ENCODE measurements around the gene SP7. TPM values are rescaled to one million over a fixed set of nuclear protein-coding genes. Genes with fewer than 3 reads are reported as not detected.

The SP7 gene
- polyA plus RNA-seq, 2 of the 4 experiments (the other 2 are of a cell fraction), result 0.05 to 0.06 TPM

- FAIRE-seq, result no peak
- TF ChIP-seq, protein P1, sequence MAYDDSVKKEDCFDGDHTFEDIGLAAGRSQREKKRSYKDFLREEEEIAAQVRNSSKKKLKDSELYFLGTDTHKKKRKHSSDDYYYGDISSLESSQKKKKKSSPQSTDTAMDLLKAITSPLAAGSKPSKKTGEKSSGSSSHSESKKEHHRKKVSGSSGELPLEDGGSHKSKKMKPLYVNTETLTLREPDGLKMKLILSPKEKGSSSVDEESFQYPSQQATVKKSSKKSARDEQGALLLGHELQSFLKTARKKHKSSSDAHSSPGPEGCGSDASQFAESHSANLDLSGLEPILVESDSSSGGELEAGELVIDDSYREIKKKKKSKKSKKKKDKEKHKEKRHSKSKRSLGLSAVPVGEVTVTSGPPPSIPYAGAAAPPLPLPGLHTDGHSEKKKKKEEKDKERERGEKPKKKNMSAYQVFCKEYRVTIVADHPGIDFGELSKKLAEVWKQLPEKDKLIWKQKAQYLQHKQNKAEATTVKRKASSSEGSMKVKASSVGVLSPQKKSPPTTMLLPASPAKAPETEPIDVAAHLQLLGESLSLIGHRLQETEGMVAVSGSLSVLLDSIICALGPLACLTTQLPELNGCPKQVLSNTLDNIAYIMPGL (CRISPR knock-in tag; IDR thresholded peaks at IDR 0.05; ENCODE audit: borderline replicate concordance), result no peak
- TF ChIP-seq TP53 (CRISPR knock-in tag; IDR thresholded peaks at IDR 0.05) (no peak), FOSB (CRISPR knock-in tag; IDR thresholded peaks at IDR 0.05) (0 out of 2 replicates have a peak, but pooled peaks have one; percentile 33), CHD4 (IDR thresholded peaks at IDR 0.05; ENCODE audit: borderline replicate concordance) (no peak), ZNF302 (CRISPR knock-in tag; IDR thresholded peaks at IDR 0.05) (0 out of 2 replicates have a peak, but pooled peaks have one; percentile 7), JUN (IDR thresholded peaks at IDR 0.05) (no peak), ELK1 (IDR thresholded peaks at IDR 0.05; ENCODE audit: low read depth, low read length) (no peak), FOSL2 (IDR thresholded peaks at IDR 0.05) (no peak), FOSL2 (CRISPR knock-in tag; IDR thresholded peaks at IDR 0.05) (peak; percentile 74), PHF8 (IDR thresholded peaks at IDR 0.05; ENCODE audit: borderline replicate concordance, low read depth) (no peak), CHD2 (IDR thresholded peaks at IDR 0.05; ENCODE audit: low read length, partially characterized antibody) (no peak), RFX5 (IDR thresholded peaks at IDR 0.05) (no peak), NR3C1 (IDR thresholded peaks at IDR 0.05) (no peak), JUNB (IDR thresholded peaks at IDR 0.05) (no peak), MAFK (IDR thresholded peaks at IDR 0.05; ENCODE audit: partially characterized antibody) (peak; percentile 89)
- TF ChIP-seq, protein P2, sequence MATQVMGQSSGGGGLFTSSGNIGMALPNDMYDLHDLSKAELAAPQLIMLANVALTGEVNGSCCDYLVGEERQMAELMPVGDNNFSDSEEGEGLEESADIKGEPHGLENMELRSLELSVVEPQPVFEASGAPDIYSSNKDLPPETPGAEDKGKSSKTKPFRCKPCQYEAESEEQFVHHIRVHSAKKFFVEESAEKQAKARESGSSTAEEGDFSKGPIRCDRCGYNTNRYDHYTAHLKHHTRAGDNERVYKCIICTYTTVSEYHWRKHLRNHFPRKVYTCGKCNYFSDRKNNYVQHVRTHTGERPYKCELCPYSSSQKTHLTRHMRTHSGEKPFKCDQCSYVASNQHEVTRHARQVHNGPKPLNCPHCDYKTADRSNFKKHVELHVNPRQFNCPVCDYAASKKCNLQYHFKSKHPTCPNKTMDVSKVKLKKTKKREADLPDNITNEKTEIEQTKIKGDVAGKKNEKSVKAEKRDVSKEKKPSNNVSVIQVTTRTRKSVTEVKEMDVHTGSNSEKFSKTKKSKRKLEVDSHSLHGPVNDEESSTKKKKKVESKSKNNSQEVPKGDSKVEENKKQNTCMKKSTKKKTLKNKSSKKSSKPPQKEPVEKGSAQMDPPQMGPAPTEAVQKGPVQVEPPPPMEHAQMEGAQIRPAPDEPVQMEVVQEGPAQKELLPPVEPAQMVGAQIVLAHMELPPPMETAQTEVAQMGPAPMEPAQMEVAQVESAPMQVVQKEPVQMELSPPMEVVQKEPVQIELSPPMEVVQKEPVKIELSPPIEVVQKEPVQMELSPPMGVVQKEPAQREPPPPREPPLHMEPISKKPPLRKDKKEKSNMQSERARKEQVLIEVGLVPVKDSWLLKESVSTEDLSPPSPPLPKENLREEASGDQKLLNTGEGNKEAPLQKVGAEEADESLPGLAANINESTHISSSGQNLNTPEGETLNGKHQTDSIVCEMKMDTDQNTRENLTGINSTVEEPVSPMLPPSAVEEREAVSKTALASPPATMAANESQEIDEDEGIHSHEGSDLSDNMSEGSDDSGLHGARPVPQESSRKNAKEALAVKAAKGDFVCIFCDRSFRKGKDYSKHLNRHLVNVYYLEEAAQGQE (IDR thresholded peaks at IDR 0.05), result no peak
- TF ChIP-seq, protein P3, sequence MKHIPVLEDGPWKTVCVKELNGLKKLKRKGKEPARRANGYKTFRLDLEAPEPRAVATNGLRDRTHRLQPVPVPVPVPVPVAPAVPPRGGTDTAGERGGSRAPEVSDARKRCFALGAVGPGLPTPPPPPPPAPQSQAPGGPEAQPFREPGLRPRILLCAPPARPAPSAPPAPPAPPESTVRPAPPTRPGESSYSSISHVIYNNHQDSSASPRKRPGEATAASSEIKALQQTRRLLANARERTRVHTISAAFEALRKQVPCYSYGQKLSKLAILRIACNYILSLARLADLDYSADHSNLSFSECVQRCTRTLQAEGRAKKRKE (CRISPR knock-in tag; IDR thresholded peaks at IDR 0.05; ENCODE audit: low read depth), result no peak
- peak; percentile 19 to 22; a peak in 5 of 6 replicates for ATAC-seq
- Histone ChIP-seq H3K4me3 (peak overlapping the region; percentile 90), H3K27ac (peak overlapping the region; percentile 85 to 92), H3K4me1 (peaks cover 53% of the 10 kb centered on the region), H3K9me3 (no peaks in the 10 kb centered on the region), H3K4me2 (peak overlapping the region; percentile 98)
- 36% methylated on average over 5 of the region's 5 CpGs for WGBS (ENCODE audit: missing lambda C conversion rate)
- ChIA-PET POLR2A (interaction anchor here (0.7 to 1.9 kb wide), 11 partner anchors 9 to 220 kb away, joined by 3 to 18 read pairs (median 4); partner anchors contain the start of genes AAAS, CSAD, SPRYD3 and TARBP2), CTCF (interaction anchor here (0.6 to 28.2 kb wide), 8 partner anchors 10 to 122 kb away, joined by 3 to 1046 read pairs (median 4); partner anchors contain the start of genes AAAS and ITGB7)
- peak; percentile 58 to 67 for DNase-seq (ENCODE audit: low read depth in 1 of 2, low spot score in 1 of 2)
Measured at GRCh38 chr12:53299101-53299453, 37.1 kb downstream of the SP7 start.

DNA sequence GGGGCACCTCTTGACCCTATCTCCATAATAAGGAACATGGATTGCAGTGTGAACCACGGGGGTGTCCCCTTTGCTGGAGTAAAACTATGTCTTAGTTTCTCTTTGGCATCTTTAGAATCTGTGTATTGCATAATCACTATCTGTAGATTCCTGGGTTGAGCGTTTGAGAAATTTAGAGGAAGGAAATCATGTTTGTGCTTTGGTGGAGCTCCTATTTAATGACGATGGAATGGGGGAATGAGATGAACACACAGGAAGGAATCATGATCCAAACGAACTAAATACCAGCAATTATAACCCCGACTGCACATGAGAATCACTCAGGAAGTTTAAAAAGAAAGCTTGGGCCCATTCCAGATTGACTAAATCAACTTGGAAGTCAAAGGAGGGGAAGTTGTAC is 38.0 kb downstream of the SP7 start:
- no peak overlapping the region for H3K4me3 ChIP-seq
- ChIA-PET CTCF (interaction anchor here (0.6 to 28.2 kb wide), 14 partner anchors 10 to 233 kb away, joined by 3 to 1046 read pairs (median 3); partner anchors contain the start of genes AAAS and ITGB7), POLR2A (interaction anchor here (1.8 to 1.9 kb wide), 2 partner anchors 10 to 23 kb away, joined by 6 to 12 read pairs; partner anchors contain the start of gene AAAS)
- H3K27ac ChIP-seq, result no peak overlapping the region
- FAIRE-seq, result no peak
- H3K4me1 ChIP-seq, result peaks cover 50% of the 10 kb centered on the region
- no peak for ATAC-seq
- no peak for DNase-seq (ENCODE audit: low read depth in 1 of 2, low spot score in 1 of 2)
- WGBS (ENCODE audit: missing lambda C conversion rate), result 40% methylated on average over 5 of the region's 5 CpGs
- H3K9me3 ChIP-seq, result no peaks in the 10 kb centered on the region
- no peak overlapping the region; the same call in 2 of the 3 replicates for H3K4me2 ChIP-seq
- TF ChIP-seq POLR2AphosphoS2 (conservative IDR thresholded peaks at IDR 0.05; ENCODE audit: low read length) (no peak), HDAC2 (IDR thresholded peaks at IDR 0.05) (no peak), KDM5A (IDR thresholded peaks at IDR 0.05) (no peak), EP300 (IDR thresholded peaks at IDR 0.05) (no peak), HES2 (IDR thresholded peaks at IDR 0.05) (no peak), E2F6 (IDR thresholded peaks at IDR 0.05; ENCODE audit: borderline replicate concordance, low read depth) (no peak), MAZ (IDR thresholded peaks at IDR 0.05; ENCODE audit: borderline replicate concordance, low read depth, low read length) (no peak), ZC3H11A (IDR thresholded peaks at IDR 0.05) (no peak)
- TF ChIP-seq, protein P4, sequence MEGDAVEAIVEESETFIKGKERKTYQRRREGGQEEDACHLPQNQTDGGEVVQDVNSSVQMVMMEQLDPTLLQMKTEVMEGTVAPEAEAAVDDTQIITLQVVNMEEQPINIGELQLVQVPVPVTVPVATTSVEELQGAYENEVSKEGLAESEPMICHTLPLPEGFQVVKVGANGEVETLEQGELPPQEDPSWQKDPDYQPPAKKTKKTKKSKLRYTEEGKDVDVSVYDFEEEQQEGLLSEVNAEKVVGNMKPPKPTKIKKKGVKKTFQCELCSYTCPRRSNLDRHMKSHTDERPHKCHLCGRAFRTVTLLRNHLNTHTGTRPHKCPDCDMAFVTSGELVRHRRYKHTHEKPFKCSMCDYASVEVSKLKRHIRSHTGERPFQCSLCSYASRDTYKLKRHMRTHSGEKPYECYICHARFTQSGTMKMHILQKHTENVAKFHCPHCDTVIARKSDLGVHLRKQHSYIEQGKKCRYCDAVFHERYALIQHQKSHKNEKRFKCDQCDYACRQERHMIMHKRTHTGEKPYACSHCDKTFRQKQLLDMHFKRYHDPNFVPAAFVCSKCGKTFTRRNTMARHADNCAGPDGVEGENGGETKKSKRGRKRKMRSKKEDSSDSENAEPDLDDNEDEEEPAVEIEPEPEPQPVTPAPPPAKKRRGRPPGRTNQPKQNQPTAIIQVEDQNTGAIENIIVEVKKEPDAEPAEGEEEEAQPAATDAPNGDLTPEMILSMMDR (IDR thresholded peaks at IDR 0.05), result no peak
